Measurements from ENCODE around the gene ANGPTL2. TPM values are rescaled to one million over a fixed set of nuclear protein-coding genes. Genes with fewer than 3 reads are reported as not detected.

Gene ANGPTL2
- polyA plus RNA-seq, 4 donors: 6.8 to 15.3 (median 10.1) TPM

DNA sequence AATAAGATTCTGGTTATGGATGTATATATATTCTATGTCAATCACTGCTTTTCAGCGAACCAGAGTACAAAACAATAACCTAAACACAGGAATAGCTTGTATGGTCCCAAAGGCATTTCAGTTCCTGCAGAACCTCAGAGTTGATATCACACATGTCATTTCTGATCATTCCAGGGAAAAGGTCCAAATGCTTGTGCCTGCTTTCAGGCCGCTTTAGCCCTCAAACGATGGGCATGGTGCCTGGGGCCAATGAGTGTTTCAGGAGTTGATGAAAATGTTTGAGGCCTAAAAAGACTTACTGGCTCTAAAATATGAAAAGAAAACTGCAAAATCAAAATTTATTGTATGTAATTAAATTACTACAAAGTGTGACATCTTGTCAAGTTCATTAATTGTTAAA, 22.8 kb downstream of the ANGPTL2 start:
- no peak for DNase-seq (ENCODE audit: low read depth in 4 of 4, low spot score in 2 of 4)

DNA sequence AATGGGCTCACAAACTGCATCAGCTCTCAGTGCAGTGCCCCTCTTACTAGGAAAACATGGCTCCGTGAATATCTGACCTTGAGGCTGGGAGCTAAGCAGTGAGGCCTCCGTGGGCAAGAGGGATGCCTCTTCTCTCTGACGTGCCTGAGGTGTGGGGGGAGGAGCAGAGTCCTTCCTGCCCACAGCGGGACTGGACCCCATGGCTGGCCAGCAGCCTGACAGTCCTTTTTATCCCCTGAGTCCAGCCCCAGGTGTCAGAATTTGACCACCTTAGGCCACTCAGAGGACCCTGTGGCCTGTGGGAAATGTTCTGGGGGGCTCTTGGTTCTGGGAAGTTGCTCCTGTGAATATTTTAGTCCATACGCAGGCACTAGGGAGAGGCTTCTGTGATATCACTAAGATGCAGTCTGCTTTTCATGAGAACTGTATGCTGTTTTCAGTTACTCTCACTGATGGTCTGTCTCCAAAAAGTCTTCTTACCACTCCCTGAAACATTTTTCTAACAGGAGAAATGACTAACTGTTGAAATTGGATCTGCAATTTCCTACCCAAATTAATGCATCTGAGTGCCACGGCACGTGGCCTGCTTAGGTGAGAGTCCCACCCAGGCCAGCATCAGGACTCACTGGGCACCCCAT, 23.4 kb downstream of the ANGPTL2 start:
- no peak for DNase-seq (ENCODE audit: low read depth in 4 of 4, low spot score in 2 of 4)

DNA sequence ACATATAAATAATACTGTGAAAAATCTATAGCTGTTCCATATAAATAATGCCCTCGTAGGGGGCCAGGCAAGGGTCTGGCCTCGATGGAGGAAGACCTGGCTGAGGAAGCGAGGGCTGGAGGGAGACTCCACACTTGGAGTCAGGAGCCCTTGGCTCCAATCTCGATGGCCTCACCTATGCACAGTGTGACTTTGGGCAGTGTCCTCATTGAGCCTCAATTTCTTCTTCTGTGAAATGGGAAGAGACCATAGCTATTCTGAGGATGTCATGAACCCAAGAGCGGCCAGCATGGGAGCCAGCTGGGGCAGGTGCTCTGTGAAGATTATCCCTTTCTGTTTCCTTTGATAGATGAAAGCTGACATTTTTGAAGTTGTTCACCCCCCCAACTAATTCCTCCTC, 24.8 kb downstream of the ANGPTL2 start:
- DNase-seq (ENCODE audit: low read depth in 4 of 4, low spot score in 2 of 4): no peak

DNA sequence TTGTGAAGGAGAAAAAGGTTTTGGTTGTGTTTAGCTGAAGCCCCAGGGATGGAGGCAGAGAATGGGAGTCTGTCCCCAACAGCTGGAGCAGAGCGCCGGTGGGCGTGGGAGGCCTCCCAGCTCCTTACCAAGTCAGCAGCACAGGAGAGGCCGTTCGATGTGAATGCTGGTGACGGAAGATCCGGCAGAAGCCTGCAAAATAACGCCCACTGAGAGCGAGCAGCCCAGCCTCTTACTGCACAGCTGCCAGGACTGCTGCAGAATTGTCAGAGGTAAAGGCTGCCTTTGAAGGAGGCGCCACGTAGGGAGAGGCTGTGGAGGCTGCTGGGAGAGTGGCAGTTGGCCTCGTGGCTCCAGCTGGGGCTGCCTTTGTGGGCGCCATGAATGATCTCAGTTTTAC, 26.2 kb downstream of the ANGPTL2 start:
- no peak for DNase-seq (ENCODE audit: low read depth in 4 of 4, low spot score in 2 of 4)

DNA sequence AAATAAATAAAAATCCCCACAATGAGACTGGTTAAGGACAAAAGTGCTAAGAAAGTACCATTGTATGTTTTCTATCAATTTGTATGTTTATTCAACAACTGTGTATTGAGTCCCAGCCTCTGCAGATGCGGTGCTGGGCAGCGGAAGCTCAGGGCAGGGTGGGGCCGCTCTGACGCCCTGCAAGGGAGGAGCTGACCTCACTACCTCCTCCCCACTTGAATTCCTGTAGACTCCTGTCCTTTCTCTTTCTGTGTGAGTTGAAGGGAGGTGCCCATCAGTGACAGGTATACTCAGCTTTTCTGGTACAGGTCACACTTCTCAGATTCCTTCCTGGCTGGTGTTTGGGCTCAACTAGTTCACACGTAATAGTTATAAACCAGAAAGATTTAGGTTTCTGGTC, 27.0 kb downstream of the ANGPTL2 start:
- DNase-seq (ENCODE audit: low read depth in 4 of 4, low spot score in 2 of 4): no peak

DNA sequence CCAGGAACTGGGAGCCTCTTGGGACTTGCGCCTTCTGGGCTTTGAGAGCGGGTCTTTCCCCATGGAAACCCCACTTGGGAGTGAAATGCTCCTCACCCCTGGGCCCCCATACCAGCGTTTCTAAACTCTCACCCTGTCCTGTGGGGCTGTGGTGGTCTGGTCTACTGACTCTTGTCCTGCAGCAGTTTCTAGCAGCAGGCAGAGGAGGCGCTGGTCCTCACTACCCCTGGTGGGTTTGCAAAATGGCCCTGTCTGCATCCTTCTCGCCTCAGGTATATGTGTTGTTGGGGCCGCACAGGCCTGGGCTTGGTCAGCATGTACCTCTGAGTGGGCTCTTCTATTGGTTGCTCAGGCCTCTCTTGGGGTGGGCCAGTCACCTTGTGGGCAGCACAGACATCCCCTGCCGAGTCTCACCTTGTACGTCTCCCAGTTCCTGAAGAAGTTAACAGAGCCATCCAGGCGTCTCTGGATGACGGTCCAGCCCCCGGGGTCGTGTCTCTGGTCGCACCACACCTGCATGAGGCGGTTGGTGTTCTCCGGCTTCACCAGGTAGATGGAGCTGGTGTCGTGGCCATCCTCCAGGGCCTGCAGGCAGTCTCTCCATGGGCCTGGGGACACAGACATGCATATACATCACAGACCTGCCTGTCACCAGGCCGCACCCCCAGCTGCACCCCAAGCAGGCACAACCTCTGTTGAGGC, 29.0 kb downstream of the ANGPTL2 start:
- DNase-seq (ENCODE audit: low read depth in 4 of 4, low spot score in 2 of 4): no peak

DNA sequence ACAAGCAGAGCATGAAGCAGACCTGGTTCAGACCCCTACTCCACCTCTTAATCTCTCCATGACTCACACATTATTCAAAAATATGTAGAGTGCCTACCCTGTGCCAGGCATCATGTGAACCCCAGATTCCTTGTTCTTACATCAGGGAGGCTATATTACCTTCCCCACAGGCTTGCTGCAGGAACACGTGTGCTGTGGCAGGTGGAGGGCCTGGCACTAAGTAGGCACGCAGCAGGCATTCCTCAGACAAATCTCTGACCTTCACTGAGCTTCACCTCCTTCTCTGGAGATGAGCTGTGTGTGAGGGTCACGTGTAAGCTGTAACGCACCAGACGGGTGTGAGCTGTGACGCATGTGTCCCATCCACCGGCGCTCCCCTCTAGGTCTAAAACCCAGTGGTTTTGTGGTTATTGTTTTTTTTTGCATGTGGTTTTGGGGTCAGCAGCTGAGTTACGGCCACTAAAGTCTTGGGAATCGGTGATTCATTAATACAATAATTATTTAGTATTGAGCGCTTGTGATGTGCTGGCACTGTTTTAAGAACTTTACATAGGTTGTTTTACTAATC, 30.3 kb downstream of the ANGPTL2 start:
- DNase-seq (ENCODE audit: low read depth in 4 of 4, low spot score in 2 of 4): no peak

DNA sequence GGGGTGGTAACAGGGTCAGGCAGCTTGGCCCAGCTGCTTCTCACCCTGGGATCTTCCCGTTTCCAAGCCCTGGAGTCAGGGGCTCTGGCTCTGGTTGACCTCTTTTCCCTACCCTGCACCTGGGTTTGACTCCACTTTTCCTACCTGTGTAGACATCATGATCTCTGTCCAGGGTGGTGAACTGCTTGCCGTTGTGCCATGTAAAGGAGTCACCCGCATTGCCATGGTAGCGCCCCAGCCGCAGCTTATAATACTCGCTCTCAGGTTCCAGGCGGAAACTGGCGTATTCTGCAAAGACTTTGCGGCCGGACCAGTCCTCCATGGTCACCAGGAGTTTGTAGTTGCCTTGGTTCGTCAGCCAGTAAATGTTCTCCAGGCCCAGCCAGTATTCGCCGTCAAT, 30.9 kb downstream of the ANGPTL2 start:
- DNase-seq (ENCODE audit: low read depth in 4 of 4, low spot score in 2 of 4): no peak

DNA sequence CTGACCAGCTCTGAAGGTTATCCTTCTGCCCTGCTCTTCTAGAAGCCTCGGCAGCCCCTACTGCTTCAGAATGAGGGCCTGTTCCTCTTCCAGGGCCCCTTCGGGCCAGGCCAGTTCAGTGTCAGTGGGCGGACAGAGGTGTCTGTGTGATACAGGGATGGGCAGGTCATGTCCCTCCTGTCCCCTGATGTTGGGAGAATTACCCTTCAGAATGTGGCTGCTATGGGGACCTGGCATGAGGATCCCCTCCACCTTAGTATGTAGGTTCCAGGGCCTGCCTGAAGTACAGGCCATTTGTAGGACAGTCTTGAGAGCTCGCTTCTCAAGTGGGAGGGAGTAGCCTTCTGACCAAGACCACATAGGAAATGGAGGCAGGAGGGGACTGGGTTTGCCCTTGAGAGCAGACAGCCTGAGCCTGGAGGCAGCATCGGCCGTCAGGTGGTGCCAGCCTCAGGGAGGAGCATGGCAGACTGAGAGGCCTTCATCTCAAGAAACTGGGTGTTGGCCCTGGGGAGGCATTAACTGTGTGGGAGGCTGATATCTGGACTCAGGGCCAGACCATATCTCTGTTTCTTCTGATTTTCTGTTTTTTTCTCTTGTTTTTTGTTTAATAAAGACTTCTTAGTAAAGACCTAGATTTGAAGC, 32.0 kb downstream of the ANGPTL2 start:
- no peak for DNase-seq (ENCODE audit: low read depth in 4 of 4, low spot score in 2 of 4)

DNA sequence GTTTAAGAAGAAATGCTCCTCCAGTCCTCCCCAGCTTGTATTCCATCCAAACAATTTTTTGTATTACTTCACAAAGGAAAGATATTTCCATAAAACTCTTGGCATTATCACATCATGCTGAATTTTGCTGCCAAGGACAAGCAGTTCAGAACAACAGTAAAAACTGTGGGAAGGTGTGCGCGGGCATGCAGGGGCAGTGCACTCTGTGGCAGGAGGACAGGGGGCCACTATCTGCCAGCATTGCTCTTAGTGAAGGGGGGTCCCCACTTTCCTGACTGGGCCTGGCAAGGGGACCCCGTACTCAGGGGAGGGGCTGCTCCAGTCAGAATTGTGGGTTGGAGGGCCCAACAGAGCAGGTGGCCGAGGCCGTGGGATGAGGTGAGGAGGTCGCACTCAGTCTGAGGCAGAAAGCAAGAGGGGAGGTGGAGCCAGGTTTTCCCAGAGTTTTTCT, 32.8 kb downstream of the ANGPTL2 start:
- no peak for DNase-seq (ENCODE audit: low read depth in 4 of 4, low spot score in 2 of 4)

DNA sequence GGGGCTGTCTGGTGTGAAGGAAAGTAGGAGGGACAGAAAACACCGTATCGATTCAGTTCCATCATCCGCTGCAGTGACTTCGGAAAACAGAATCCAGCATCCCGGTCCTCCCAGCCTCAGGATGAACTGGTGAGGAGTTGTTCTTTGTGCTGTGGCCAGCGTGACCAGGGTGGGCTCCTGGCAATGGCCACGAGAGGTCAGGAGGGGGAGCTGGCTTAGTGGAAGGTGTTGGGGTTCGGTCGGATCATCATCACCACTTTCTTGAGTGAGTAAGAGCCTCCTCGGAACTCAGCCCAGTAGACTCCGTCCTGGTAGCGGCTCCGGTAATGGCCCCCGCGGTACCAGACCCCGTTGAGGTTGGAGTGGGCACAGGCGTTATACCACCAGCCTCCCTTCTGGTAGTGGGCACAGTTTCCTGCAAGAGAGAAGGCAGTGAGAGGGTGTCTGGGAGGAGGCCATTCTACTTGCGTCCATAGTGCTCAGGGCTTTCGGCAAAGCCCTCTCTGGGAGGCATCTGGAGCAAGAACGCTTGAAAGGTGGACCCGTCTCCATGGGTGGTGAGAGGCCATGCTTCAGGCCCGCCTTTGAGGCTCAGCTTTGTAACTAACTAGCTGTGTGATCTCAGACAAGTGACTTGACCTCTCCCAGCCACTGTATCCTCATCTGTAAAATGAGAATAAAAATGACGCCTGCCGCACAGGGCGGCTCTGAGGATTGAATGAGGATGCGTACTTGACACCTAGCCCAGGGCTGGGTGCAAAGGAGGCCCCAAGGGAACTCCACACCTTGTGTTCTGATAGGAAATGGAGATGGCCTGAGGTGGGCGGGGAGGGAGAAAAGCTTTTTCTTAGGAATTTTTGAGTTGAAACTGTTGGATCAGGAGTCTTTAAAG, 33.5 kb downstream of the ANGPTL2 start:
- DNase-seq (ENCODE audit: low read depth in 4 of 4, low spot score in 2 of 4): no peak

DNA sequence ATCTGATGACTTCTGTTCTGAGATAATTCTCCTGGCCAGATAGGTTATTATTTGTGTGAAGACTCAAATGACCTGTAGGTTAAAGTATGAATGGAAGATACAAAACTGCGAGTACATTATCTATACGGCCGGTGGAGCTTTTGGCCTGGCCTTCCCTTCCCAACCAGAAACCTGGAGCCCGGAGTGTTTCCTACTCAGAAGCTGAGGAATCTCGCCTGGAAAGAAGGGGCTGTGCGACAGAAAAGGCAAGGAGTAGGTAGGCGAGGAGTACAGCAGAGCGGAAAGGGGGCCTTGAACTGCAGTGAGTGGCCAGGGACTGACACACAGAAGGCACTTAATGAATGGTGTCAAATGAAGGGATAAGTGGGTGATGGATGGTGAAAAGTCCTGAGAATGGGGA, 34.6 kb downstream of the ANGPTL2 start:
- no peak for DNase-seq (ENCODE audit: low read depth in 4 of 4, low spot score in 2 of 4)

DNA sequence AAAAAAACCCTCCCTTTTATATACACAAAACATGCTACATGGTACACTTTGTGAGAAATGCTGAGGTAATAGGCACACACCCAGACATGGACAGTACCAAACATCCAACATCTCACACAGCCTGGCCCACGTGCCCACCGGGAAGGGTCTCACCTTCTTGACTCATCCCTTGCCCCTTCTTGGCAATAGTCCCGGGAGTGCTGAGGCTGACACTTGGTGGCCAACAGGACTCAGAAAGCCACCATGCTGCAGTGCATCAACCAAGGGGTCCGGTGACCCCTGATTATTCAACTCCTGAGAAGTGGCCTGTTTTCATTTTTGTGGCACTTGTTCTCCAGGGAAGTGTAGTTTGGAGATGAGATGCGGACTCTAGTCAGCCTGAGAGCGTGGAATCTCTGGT, 35.0 kb downstream of the ANGPTL2 start:
- no peak for DNase-seq (ENCODE audit: low read depth in 4 of 4, low spot score in 2 of 4)

DNA sequence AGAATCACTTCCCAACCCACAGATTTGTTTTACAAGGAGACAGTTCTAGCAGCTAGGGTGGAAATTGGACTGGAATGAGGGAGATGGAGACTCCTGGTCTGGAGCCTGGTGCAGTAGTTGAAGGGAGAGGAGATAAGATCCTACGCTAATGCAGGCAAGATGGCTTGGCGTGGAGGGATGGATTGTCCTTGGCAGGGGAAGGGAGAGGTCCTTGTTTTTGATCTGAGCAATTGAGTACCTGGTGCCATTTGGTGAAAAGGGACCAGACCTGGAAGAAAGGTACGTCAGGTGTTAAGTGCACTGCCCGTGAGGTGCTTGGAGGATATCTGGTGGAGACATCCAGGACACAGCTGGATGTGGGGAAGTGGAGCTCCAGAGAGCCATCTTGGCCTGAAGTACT, 35.7 kb downstream of the ANGPTL2 start:
- no peak for DNase-seq (ENCODE audit: low read depth in 4 of 4, low spot score in 2 of 4)

DNA sequence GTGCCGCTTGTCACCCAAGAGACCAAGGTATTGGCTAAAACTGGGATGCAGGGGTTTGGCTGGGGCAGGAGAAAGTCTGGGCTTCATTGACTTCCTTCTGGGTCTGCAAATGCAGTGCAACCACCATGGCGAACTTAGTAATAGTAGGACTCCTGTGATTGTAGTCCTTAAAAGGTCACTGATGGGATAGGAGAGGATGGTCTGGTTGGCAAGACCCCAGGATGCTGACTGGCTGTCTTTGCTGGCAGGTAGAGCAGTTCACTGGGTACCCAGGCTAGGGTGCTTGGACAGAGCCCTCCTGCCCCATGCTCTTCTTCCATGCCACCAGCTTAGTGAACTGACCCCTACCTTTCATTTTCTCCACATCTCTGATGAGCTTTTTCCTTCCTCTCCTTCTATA, 37.2 kb downstream of the ANGPTL2 start:
- no peak for DNase-seq (ENCODE audit: low read depth in 4 of 4, low spot score in 2 of 4)

DNA sequence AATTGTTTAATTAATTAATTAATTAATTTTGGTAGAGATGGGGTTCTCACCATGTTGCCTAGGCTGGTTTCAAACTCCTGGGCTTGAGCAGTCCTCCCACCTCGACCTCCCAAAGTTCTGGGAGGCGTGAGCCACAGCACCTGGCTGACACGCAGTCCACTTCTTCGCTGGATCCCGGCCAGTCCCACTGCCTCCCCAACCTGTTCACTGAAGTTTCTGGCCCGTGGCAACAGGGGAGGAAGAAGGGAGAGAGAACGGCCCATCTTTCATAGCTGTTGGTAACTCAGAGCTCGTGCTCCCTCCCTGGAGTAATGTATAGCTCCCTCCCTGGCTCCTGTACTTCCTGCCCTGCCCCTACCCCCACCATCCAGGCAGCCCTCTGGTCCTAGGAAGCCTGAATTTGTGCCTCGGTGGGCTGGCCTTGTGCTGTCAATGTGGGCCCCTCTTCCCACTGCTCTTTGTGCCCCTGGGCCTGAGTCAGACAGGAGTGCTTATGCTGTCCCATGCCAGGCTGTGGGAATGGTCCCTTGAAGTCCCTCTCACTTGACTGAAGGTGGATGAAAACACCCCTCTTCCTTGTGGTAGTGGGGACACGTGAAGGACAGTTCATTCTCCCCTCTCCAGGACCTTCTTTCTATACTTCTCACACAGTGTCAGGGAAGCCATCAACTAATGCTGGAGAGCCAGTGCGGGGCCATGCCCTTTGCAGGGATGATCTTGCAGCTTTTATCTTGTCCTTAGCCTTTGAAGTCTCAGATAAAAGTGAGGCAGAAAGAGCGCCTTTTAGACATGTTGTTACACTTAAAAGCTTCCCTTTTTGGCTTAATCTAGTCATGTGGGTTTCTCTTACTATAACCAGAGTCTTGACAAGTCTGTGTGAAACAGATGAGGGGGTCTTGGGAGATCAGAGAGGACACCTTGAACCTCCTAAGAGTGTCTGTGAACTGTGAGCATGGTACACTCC, 38.1 kb downstream of the ANGPTL2 start:
- DNase-seq (ENCODE audit: low read depth in 4 of 4, low spot score in 2 of 4): no peak

DNA sequence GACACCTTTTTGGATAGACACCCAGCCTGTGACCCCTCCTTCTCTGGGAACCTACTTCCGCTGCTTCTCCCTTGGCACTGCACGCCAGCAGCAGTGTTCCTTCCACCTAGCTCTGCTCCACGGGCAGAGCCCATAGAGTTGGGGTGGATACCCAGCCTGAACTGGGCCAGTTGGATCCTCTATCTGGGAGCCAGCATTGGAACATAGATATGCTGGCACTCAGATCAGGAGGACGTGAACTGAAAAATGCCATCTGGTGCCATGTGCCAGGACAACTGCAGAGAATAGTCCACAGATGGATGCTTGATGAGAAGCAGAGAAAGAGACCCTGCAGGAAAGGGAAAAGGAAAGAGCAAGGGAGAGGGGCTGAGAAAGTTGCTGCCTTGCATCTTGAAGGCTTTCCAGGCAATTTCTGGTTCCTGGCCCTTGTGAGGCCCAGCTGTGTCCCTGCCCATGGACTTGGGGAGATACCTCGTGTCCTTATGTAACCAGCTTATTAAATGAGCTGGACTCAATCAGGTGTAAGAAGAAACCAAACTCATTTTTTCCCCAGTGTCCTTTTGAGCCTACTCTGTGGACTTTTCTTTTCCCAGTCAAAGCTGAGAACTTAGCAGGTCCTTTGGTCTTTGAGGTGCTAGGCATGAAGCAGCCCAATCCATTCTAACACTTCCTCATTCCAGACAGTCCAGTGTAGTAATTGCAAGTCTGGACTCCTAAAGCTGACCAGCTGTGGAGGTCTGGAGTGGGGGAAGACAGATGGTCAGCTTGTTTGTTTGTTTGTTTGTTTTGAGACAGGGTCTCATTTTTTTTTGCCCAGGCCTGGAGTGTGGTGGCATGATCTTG, 39.1 kb downstream of the ANGPTL2 start:
- DNase-seq (ENCODE audit: low read depth in 4 of 4, low spot score in 2 of 4): no peak
